PC-3 (cell line): ENCODE measurements around the gene HOXB7. TPM values are rescaled to one million over a fixed set of nuclear protein-coding genes. Genes with fewer than 3 reads are reported as not detected.
A peak's percentile ranks its signal among the peaks of the same experiment; 100 is the strongest.

Experiments used
- ATAC-seq: fragments of 200-7000 bp; cut with Tn5 transposase; 2 replicates; pipeline ENCODE4 v1.9.1; 2020; ENCODE audit warnings: mild to moderate bottlenecking, moderate library complexity
- BruUV-seq: library from RNA; stranded (reverse); fragments of 400-500 nt; replicated peaks from 2 replicates; lab custom pipeline; 2021; lab: Mats Ljungman, UMichigan
- CTCF ChIA-PET: fragments of 300-600 bp; sonication (Branson Sonifier 250); formaldehyde crosslinking; loops from one replicate; lab custom pipeline; 2022; ENCODE audit warnings: antibody characterized with exemption; lab: Charles Lee
- POLR2A ChIA-PET: fragments of 300-600 bp; sonication (Branson Sonifier 250); formaldehyde crosslinking; loops from one replicate; lab custom pipeline; 2022; ENCODE audit warnings: antibody characterized with exemption; ENCODE audit not compliant: unreplicated experiment; lab: Charles Lee
- DNase-seq: peaks from one replicate; pipeline ENCODE4 v3.0.0-alpha.2; 2015
- H2AFZ ChIP-seq: fragments of 300-600 bp; sonication (generic); 2 replicates; pipeline ENCODE4 v1.6.0; 2016; ENCODE audit warnings: antibody characterized with exemption, low read length
- H3F3A ChIP-seq: fragments of 300-600 bp; sonication (generic); one replicate; pipeline ENCODE4 v1.6.0; 2017; ENCODE audit warnings: antibody characterized with exemption, low read length, control low read depth, mild to moderate bottlenecking; ENCODE audit not compliant: unreplicated experiment
- H3K27ac ChIP-seq: fragments of 300-600 bp; sonication (generic); 2 replicates; pipeline ENCODE4 v1.5.1; 2016; ENCODE audit warnings: mild to moderate bottlenecking, low read length
- H3K27me3 ChIP-seq: fragments of 300-600 bp; sonication (generic); 2 replicates; pipeline ENCODE4 v1.6.1; 2016; ENCODE audit warnings: low read length, mixed read lengths
- H3K36me3 ChIP-seq: fragments of 300-600 bp; sonication (generic); 2 replicates; pipeline ENCODE4 v1.6.1; 2016; ENCODE audit warnings: low read depth, mixed run types, low read length, mixed read lengths
- H3K4me1 ChIP-seq: fragments of 300-600 bp; sonication (generic); 2 replicates; pipeline ENCODE4 v1.5.1; 2016; ENCODE audit warnings: low read length; ENCODE audit not compliant: insufficient read depth
- H3K4me2 ChIP-seq: fragments of 300-600 bp; sonication (generic); 2 replicates; pipeline ENCODE4 v1.6.0; 2016; ENCODE audit warnings: low read length
- H3K4me3 ChIP-seq: fragments of 300-600 bp; sonication (generic); 2 replicates; pipeline ENCODE4 v1.5.1; 2016; ENCODE audit warnings: mild to moderate bottlenecking, low read length, mixed read lengths
- H3K79me2 ChIP-seq: fragments of 300-600 bp; sonication (generic); 2 replicates; pipeline ENCODE4 v1.6.1; 2017; ENCODE audit warnings: low read length, mixed read lengths
- H3K9ac ChIP-seq: fragments of 300-600 bp; sonication (generic); 2 replicates; pipeline ENCODE4 v1.6.0; 2016; ENCODE audit warnings: mild to moderate bottlenecking, low read length
- H3K9me2 ChIP-seq: fragments of 300-600 bp; sonication (generic); replicated peaks from 2 replicates; pipeline ENCODE4 v1.6.1; 2016; ENCODE audit warnings: mixed run types, low read length, mixed read lengths
- H3K9me3 ChIP-seq: fragments of 300-600 bp; sonication (generic); 2 replicates; pipeline ENCODE4 v1.6.1; 2016; ENCODE audit warnings: low read length, mixed read lengths
- H4K20me1 ChIP-seq: fragments of 300-600 bp; sonication (generic); 2 replicates; pipeline ENCODE4 v1.6.1; 2016; ENCODE audit warnings: low read length, mixed read lengths
- EZH2 ChIP-seq: fragments of 300-600 bp; sonication (generic); IDR thresholded peaks from one replicate; pipeline ENCODE4 v1.6.1; 2017; ENCODE audit warnings: antibody characterized with exemption, mild to moderate bottlenecking, low read length; ENCODE audit not compliant: unreplicated experiment
- EZH2phosphoT487 ChIP-seq: fragments of 300-600 bp; sonication (generic); IDR thresholded peaks from 2 replicates; pipeline ENCODE4 v1.6.1; 2018; ENCODE audit warnings: mild to moderate bottlenecking, antibody characterized with exemption, low read length, borderline replicate concordance
- intact Hi-C: fragments of 100-400 bp; cut with micrococcal nuclease; formaldehyde crosslinking; loops from 2 replicates; pipeline ENCODE4 v1.9.0; 2023
- total RNA-seq: library from RNA; depleted of rRNA; stranded (reverse); fragments of >200 nt; gene quantifications from 2 replicates; pipeline ENCODE4 v1.2.3, GENCODE V29; 2014
- TF ChIP-seq, protein P1 (sequence below): fragments of 300-600 bp; sonication (generic); conservative IDR thresholded peaks from 2 replicates; pipeline ENCODE4 v1.5.1; 2017; ENCODE audit warnings: antibody characterized with exemption, low read depth, mild to moderate bottlenecking, low read length

Gene HOXB7
- total RNA-seq, 1 experiment from 2014 or later: not detected

DNA sequence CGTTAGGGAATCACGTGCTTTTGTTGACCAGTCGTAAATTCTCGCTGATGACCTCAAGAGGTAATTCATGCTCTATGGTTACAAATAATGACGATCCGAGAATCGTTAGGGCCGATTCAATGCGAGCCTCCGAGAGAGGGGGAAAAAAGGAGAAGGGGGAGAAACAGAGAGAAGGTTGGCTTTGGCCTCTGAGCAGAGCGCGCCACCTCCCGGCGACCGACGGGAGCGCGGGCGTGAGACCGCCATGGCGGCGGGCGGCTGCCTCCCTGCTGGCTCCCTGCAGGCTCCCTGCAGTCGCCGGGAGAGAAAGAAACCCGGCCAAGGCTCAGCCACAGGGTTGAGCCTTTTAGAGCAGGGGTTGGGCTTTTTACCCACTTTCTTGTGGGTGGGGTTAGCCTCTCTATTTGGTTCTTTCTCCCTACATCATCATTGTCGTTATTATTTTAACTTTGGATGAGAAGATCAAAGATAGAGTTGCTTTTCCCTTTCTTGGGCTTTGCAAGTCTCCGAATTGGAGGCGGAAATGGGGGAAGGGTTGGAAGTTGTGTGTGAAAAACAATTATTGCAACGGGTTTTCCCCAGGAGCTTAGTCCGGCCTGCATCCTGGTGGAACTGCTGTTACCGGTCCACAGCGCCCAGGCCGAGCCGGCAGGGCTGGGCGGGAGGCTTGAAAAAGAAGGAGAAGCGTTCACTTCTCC is 16.8 kb downstream of the HOXB7 start:
- ATAC-seq: peak; percentile 56
- Histone ChIP-seq H3K79me2 (peaks cover 25% of the 10 kb centered on the region), H3K9me3 (no peaks in the 10 kb centered on the region), H3K27ac (no peak overlapping the region), H3K4me3 (peak overlapping the region; percentile 4; the same call in 1 of the 2 replicates), H3K36me3 (no peaks in the 10 kb centered on the region), H3K4me1 (peaks cover 13% of the 10 kb centered on the region), H3K9ac (no peak overlapping the region), H3K4me2 (peak overlapping the region; percentile 48), H4K20me1 (peaks cover 7% of the 10 kb centered on the region), H2AFZ (peak overlapping the region; percentile 48), H3F3A (no peaks in the 10 kb centered on the region), H3K9me2 (no peaks in the 10 kb centered on the region), H3K27me3 (no peaks in the 10 kb centered on the region)
- TF ChIP-seq EZH2 (no peak), EZH2phosphoT487 (no peak)
- TF ChIP-seq, protein P1, sequence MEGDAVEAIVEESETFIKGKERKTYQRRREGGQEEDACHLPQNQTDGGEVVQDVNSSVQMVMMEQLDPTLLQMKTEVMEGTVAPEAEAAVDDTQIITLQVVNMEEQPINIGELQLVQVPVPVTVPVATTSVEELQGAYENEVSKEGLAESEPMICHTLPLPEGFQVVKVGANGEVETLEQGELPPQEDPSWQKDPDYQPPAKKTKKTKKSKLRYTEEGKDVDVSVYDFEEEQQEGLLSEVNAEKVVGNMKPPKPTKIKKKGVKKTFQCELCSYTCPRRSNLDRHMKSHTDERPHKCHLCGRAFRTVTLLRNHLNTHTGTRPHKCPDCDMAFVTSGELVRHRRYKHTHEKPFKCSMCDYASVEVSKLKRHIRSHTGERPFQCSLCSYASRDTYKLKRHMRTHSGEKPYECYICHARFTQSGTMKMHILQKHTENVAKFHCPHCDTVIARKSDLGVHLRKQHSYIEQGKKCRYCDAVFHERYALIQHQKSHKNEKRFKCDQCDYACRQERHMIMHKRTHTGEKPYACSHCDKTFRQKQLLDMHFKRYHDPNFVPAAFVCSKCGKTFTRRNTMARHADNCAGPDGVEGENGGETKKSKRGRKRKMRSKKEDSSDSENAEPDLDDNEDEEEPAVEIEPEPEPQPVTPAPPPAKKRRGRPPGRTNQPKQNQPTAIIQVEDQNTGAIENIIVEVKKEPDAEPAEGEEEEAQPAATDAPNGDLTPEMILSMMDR: peak; percentile 97
- BruUV-seq: no TSS peak
- CTCF ChIA-PET: interaction anchor here (0.5 to 1.2 kb wide), 6 partner anchors 108 to 857 kb away, joined by 3 to 10 read pairs (median 6); no protein-coding TSS in a partner anchor
- intact Hi-C loops: loop anchor here (2.0 kb wide), 1 partner anchor 243 kb away; no protein-coding TSS in a partner anchor
- POLR2A ChIA-PET: interaction anchor here (0.5 kb wide), 1 partner anchor 32 kb away, joined by 3 read pairs; the partner anchor contains the start of gene HOXB9
- peak; percentile 88 for DNase-seq

DNA sequence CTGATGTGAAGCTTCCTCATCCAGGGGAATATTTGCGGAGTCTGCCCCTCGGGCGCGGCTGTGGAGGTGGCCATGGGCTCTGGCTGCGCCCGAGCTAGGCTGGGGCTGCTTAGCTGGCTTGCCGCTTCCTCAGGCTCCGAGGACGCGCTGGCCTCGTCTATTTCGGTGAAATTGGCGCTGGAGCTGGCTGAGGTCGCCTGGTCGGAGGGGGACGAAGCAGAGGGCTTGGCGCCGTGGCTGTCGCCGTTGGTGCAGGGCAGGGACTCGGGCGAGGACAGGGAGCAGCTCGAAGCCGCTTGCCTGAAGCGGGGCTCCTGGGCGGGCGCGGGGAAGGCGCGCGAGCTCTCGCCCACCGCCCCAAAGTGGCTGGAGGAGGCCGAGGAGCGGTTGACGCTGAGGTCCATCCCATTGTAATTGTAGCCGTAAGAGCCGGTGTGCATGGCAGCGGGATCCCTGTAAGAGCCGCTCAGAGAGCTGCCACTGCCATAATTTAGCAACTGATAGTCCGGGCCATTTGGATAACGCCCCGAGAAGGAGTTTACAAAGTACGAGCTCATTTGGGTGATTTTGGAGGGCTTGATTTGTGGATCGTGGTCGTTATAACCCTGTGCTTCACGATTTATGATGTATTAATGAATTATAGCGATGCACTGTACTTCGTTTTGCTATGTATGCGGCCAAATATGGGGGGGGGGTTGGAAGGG is 17.5 kb downstream of the HOXB7 start, which contains the start of gene HOXB5:
HOXB5 (minus strand) TSS at position 654 of the 704 bp plus-strand sequence; CDS start at position 557, 97 bp downstream.
- peak within 1 kb of the TSS; percentile 48 for H3K4me2 ChIP-seq
- no peak within 1 kb of the TSS for H3K27ac ChIP-seq
- CTCF ChIA-PET: interaction anchor here (0.5 to 1.2 kb wide), 6 partner anchors 107 to 858 kb away, joined by 3 to 14 read pairs (median 6); no protein-coding TSS in a partner anchor
- peak within 1 kb of the TSS; percentile 4; the same call in 1 of the 2 replicates for H3K4me3 ChIP-seq
- DNase-seq (no peak), ATAC-seq (no peak)
- intact Hi-C loops: no loop called here
- no peak within 1 kb of the TSS for H3K9ac ChIP-seq
- peaks cover under 1% of the 10 kb centered on the region; the same call in 1 of the 2 replicates for H4K20me1 ChIP-seq
- no peaks in the 10 kb centered on the region for H3K36me3 ChIP-seq
- POLR2A ChIA-PET: interaction anchor here (0.5 kb wide), 1 partner anchor 33 kb away, joined by 3 read pairs; the partner anchor contains the start of gene HOXB9
- H3K79me2 ChIP-seq: peaks cover 18% of the 10 kb centered on the region
- TF ChIP-seq EZH2phosphoT487 (no peak), EZH2 (no peak)
- TF ChIP-seq, protein P1: no peak
- no peaks in the 10 kb centered on the region for H3K9me2 ChIP-seq
- no peaks in the 10 kb centered on the region for H3F3A ChIP-seq
- no peaks in the 10 kb centered on the region for H3K9me3 ChIP-seq
- no TSS peak for BruUV-seq
- peak within 1 kb of the TSS; percentile 48 for H2AFZ ChIP-seq
- H3K4me1 ChIP-seq: peaks cover 6% of the 10 kb centered on the region
- no peaks in the 10 kb centered on the region for H3K27me3 ChIP-seq
